HG02885 (cell line): ENCODE data around the gene GLRX5.
A peak's percentile ranks its signal among the peaks of the same experiment; 100 is the strongest.

ENCODE experiments used
- ATAC-seq: cut with Tn5 transposase; IDR thresholded peaks from one replicate; pipeline ENCODE4 v1.9.1; 2021; ENCODE audit warnings: mild to moderate bottlenecking; ENCODE audit not compliant: unreplicated experiment, poor library complexity

The GLRX5 gene

DNA sequence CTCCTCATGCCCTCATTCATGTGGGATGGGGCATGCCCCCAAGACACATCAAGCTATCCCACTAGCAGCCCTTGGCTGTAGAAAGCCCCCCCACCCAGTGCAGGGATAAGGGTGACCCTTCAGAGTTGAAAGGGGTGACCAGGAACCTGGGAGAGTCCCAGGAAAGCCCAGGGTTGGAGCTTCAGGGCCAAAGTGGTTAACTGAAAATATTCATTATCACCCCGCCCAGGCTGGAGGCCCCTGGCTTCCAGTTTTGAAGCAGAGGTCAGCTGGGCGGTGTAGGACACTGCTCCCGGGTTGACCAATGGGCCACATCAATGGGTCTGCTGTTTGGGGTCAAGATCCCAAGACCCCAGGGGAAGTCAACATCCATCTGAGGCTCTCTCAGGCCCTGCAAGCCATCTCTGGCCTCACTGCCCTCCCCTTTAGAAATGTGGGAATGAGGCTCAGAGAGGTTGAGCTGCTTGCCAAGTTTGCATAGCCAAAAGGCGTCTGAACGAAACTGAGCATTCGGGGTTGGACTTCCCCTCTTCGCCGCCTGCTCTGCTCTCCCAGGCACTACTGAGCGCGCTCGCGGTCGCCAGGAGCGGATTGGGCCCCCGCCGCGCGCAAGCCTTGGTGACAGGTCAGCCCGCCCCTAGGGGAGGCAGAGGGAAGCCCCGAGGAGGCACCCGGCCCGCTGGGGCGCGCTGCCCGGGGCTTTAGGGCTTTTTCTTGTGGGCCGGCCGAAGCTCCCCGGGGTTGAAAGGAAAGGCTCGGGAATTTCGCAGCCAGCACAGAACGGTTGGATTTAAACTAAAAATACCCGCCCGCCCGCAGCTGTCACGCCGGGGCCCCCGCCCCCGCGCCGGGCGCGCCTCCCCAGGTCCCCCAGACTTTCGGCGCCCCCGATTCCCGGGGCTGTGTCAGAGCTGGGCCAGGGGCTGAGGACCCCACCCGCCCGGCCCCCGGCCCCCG is 19.0 kb upstream of the GLRX5 start:
- ATAC-seq = peak; percentile 87

DNA sequence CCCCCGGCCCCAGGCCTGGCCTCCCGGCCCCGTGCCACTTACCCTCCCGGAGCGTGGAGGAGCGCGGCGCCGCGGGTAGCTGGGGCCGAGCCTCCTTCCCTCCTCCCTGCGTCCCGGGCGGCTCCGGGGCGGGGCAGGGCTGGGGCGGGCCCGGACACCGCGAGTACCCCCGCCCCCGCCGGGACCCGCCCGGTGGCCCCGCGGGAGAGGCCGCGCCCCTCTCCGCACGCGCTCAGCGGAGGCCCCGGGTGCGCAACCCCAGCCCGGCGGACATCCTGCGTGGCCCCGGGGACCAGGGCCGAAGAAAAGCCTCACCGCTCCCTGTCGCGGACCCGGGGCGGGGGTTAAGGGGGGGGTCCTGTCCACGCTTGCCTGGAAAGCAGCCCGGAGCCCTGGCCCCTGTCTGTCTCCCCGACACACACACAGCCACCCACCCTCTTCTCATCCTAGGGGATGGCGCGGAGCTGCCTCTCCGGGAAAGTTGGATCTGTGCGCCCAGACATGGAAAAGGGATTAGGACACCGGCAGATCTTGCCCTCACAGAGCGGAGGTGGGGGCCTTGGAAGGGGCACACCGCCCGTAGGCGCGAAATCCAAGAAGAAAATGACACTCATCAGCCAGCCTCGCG is 18.2 kb upstream of the GLRX5 start, which contains the start of gene SYNE3:
TSS of gene SYNE3 (minus strand) at position 97 of the 628 bp plus-strand sequence. CDS start 40,829 bp downstream, outside the sequence.
- ATAC-seq = peak; percentile 58

- no peak for ATAC-seq
Measured at GRCh38 chr14:95518045-95518751, 16.7 kb upstream of the GLRX5 start.

GRCh38 chr14:95519699-95520098 is 15.2 kb upstream of the GLRX5 start:
- peak; percentile 17 for ATAC-seq

DNA sequence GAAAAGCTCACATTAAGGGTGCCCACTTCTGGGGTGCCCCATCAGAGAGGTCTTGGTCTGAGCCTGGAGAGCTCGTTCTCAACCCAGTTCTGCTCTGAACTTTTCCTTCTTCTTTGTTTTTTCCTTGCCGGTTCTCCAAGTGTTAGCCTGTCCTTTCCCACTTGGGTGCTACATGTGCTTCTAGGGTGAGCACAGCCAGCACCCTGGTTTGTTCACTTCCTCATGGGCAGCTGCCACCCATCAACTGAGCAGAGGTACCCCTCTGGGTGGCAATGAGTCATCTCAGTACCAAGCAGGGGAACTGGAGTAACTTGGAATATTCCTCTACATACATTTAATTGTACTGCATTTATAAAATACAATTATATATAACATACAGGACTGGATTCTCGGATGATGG is 14.5 kb upstream of the GLRX5 start:
- ATAC-seq = no peak

GRCh38 chr14:95521001-95521400 is 13.8 kb upstream of the GLRX5 start:
- ATAC-seq = no peak

DNA sequence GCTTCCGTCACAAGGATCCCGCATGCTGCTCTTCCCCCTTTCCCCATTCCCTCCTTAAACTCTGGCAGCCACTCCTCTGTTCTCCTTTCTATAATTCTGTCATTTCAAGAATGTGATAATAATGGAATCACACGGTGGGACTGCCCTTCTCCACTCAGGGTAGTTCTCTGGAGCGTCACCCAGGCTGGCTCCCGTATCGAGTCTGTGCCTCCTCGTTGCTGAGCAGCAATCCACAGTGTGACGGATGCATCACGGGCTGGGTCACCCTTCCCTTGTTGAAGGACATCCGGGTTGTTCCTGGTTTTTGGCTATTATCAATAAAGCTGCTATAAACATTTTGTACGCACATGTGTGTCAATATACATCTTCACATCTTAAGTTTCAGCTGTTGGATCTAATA is 12.7 kb upstream of the GLRX5 start:
- ATAC-seq = no peak

GRCh38 chr14:95522556-95522955 is 12.3 kb upstream of the GLRX5 start:
- ATAC-seq = no peak

DNA sequence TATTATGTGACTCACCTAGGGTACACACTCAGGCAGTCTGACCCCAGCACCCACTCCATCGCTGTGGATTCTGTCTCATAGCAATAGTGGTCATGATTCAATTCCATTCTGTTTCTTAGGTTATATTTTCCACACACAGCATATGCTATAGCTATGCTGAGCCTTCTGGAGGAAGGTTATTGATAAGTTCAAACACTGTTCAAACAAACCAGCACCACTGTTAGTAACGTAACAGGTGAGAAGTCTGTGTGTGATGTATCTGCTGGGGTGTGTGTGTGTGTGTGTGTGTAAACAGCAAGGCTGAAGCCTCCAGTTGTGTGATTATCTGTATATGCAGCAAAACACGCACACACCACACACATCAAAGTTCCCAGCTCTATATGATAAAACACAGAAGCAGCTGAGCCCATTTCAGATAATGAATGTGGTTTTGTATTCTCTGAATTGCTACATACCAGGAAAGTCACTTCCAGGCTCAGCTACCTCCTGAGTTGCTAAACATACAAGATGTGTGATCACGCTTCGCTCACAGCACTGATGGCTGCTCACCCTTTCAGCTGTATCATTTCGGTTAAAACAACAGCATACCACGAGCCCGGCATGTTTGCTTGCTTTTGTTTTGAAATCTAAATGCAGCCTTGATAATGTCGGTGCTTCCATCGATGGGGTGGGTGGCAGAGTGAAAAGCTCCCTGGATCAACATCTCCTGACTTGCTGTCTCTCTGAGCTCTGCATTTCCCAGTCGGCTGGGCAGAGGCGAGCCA is 11.6 kb upstream of the GLRX5 start:
- ATAC-seq = no peak

DNA sequence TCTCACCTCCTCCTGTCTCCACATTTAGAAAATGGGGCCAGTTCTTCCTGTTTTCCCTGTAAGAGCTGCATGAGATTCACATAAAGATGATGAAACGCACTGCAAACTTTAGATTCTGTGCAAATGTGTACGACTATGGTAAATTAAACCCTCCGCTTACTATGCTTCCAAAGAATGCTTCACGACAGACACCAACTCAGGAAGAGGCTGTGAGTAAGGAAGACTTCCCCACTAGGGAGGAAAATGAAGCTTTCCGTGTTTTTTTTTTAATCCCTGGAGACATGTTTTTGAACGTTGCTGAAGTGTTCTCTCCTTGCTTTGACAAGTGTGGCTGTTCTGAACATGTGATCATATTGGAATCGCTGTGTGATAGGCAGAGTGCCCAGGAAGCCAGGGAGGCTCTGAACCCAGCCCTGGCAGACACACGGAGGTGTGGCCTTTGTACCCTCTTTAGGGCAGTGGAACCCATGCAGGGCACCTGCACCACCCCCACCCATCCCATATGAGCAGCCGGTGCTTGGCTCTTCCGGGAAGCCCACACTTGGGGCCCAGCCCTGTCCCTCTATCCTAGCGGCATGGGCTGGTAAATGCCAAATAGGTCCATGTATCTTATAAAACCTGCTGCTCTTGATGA is 10.9 kb upstream of the GLRX5 start:
- ATAC-seq = no peak

- ATAC-seq = no peak
Measured at GRCh38 chr14:95524706-95525512, 9.9 kb upstream of the GLRX5 start.

DNA sequence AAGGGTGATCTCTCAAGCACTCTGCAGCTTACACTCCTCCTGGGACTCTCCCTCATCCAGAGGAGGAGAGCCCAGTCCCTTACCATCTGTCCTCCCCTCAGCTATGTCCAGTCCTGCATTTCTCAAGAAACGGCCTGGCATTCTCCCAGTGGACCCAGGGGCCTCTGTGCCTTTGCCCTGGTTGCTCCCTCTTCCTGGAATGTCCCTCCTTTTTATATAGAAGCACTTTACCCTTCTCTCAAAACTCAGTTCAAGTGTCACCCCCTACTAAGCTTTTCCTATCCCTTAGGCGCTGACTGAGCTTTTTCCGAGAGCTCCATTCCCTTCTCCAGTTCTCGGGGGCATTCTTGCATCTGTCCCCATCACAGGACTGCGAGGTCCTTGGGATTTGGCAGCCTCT is 8.9 kb upstream of the GLRX5 start:
- no peak for ATAC-seq

DNA sequence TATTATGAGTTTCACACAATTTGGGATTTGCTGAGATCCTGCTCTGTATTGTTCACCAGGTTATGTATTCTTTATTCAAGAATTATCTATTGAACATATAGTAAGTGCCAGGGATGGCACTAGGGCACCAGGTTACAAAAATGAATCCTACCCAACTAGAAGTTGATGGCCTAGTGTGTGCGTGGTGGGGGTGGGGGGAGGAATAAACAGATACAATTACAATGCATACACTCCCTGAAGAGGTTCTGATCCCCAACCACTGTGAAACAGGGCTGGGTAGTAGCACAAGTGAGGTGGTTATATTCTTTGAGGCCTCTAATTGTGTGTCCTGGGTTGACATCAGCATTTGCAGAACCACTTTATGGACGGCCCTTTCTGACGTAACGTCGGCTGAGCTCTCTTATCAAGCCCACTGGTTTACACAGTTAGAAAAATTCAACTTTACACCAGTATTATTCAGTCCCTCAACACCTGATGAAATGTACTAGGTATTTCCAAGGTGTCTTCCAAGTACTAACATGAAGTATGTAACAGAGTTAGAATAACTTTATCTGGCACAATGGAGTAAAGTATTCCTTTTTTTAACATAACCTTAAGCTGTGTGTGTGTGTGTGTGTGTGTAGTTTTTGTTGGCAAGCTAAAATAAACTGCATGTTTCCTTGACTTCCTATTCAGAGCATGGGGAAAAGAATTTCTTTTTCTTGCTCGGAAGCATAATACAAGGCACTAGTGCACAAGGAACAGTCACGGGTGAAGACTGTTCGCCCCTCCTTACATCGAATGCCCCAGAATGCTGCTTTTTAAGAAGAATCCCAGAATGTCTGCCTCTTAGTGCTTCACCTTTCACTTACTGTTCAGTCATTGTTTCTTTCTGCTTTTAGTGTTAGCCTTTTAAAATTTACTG is 8.1 kb upstream of the GLRX5 start:
- no peak for ATAC-seq

DNA sequence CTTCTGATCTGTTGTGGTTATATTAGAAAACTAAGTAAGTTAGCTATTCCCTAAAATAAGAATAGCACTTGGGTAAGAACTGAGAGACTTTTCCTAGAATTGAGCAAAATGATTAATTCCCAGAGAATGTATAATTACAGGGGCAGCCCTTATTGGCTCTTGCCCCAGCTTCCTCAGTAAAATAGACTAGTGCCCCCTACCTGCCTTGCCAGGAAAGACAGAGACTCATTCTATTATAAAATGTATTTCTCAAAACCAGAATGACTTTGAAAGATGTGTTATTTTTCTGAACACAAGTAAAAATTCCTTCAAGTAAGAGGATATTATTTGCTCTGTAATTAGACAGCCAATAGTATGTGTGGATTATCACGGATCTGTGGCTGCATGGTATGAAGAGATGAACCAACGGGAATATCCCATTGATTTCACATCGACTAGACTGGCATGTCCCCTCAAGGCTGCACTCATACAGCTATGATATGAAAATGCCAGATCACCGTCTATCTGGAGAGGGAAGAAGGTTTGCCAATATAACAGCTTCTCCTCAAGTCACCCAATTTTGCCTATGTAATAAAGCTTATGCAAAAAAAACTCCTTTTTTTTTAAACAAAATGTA is 7.4 kb upstream of the GLRX5 start:
- no peak for ATAC-seq

DNA sequence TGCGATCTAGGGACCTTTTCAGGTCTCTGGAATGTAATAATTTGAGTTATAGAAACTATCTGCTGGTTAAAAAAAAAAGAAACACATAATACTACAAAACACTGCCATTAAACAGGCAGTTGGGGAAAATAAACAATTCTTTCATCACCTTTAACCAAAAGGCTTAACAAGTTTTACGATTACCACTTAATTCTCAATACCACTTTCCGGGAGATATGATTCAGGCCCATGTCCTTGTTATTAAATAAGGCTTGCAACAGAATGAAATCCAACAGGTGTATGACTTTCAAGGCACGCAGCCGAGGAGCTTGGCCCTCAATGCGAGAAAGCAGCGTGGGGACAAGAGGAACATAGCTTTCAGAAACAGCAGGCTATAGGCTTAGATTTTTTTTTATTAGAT is 5.6 kb upstream of the GLRX5 start:
- no peak for ATAC-seq

- ATAC-seq = no peak
Measured at GRCh38 chr14:95530473-95531276, 4.2 kb upstream of the GLRX5 start.

DNA sequence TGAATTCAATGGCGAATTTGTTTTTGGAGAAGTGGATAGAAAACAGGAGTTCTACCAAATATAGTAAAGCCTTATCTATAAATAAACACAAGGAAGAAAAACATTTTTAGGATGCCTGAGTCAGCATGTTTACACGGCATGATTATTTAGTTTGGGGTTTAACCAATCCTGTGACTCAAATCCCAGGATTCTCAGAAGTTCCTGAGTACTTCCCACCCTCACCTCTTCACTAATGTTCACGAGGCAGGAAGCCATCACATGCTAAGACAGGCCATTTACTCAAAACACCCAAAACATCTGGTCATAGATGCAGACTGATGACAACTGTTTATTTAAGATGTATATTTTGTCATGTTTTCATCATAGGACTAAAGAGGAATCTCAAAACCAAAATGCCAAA is 3.4 kb upstream of the GLRX5 start:
- ATAC-seq = no peak
